ENCODE data around the gene IFIT1.
"Not testable (repeated sequence)": the region's sequence is repeated elsewhere in the genome, so short reads cannot be mapped to it uniquely, and the experiment has no call there.

DNA sequence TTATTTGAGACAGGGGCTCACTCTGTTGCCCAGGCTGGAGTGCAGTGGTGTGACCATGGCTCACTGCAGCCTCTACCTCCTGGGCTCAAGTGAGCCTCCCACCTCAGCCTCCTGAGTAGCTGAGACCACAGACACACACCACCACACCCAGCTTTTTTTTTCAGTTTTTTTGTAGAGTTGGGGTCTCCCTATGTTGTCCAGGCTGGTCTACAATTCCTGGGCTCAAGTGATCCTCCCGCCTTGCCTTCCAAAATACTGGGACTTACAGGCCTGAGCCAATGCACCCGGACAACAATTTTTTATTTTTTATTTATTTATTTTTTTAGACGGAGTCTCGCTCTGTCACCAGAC, 1.2 kb upstream of the IFIT1 start:
- TF ChIP-seq, protein P1, sequence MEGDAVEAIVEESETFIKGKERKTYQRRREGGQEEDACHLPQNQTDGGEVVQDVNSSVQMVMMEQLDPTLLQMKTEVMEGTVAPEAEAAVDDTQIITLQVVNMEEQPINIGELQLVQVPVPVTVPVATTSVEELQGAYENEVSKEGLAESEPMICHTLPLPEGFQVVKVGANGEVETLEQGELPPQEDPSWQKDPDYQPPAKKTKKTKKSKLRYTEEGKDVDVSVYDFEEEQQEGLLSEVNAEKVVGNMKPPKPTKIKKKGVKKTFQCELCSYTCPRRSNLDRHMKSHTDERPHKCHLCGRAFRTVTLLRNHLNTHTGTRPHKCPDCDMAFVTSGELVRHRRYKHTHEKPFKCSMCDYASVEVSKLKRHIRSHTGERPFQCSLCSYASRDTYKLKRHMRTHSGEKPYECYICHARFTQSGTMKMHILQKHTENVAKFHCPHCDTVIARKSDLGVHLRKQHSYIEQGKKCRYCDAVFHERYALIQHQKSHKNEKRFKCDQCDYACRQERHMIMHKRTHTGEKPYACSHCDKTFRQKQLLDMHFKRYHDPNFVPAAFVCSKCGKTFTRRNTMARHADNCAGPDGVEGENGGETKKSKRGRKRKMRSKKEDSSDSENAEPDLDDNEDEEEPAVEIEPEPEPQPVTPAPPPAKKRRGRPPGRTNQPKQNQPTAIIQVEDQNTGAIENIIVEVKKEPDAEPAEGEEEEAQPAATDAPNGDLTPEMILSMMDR (IDR thresholded peaks at IDR 0.05): not testable (repeated sequence)
- TF ChIP-seq POLR2A (IDR thresholded peaks at IDR 0.05): not testable (repeated sequence)
